Measurements from ENCODE around the gene NUDT3. TPM values are rescaled to one million over a fixed set of nuclear protein-coding genes. Genes with fewer than 3 reads are reported as not detected.
A peak's percentile ranks its signal among the peaks of the same experiment; 100 is the strongest.

Gene NUDT3
- total and polyA plus RNA-seq, 4 donors: 3.2 to 20.2 (median 9.5) TPM

DNA sequence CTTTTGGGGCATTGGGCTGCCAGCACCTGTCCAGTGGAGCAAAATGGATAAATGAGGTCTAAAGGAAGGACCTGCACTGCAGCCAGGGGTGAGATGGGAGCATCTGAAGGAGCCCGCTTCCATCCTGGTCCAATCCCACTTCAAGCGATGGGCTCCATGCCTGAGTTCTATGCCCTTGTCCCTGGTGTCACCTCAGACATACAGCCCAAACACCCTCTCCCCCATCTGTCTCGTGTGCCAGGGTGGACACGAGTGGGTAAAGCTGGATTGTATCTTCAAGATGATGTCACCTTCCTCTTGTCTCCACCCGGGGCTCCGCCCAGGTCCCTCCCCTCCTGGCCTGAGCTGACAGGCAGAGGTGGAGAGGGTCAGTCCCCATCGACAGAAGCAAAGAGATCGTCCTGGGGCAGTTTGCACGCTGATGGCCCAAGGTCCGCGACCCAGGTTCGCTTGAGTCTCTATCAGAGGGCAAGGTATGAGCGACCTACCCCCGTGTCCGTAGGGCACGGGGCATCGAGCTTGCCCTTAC is 144.2 kb downstream of the NUDT3 start:
- Histone ChIP-seq H3K27me3 (ENCODE audit: control insufficient read depth in 4 of 4, insufficient read depth in 4 of 4, low read length in 3 of 4) (no peaks in the 10 kb centered on the region), H3K27ac (ENCODE audit: low read depth in 1 of 2, low read length in 2 of 2) (peak overlapping the region; percentile 93 to 97), H3K36me3 (ENCODE audit: control insufficient read depth in 4 of 4, insufficient read depth in 3 of 4, low read depth in 1 of 4, low read length in 3 of 4) (no peaks in the 10 kb centered on the region), H3K9me3 (ENCODE audit: control insufficient read depth in 4 of 4, low read length in 3 of 4) (no peaks in the 10 kb centered on the region), H3K4me1 (ENCODE audit: control insufficient read depth in 4 of 4, insufficient read depth in 4 of 4, low read length in 3 of 4) (peaks cover 3 to 20% (median 7%) of the 10 kb centered on the region in 4 donors), H3K9ac (ENCODE audit: low read depth in 1 of 2, low read length in 2 of 2) (peak overlapping the region; percentile 64 to 74), H3K4me3 (ENCODE audit: low read depth in 1 of 3, low read length in 3 of 3) (peak overlapping the region; percentile 64 to 74 (median 64))
- TF ChIP-seq RAD21 (IDR thresholded peaks at IDR 0.05) (no peak), ZBTB33 (IDR thresholded peaks at IDR 0.05) (no peak), HNF4A (conservative IDR thresholded peaks at IDR 0.05) (peak; percentile 59 to 67), FOXA1 (IDR thresholded peaks at IDR 0.05) (peak; percentile 1)
- DNase-seq (ENCODE audit: low spot score): peak; percentile 65
- WGBS: 11% methylated on average over 17 of the region's 17 CpGs

DNA sequence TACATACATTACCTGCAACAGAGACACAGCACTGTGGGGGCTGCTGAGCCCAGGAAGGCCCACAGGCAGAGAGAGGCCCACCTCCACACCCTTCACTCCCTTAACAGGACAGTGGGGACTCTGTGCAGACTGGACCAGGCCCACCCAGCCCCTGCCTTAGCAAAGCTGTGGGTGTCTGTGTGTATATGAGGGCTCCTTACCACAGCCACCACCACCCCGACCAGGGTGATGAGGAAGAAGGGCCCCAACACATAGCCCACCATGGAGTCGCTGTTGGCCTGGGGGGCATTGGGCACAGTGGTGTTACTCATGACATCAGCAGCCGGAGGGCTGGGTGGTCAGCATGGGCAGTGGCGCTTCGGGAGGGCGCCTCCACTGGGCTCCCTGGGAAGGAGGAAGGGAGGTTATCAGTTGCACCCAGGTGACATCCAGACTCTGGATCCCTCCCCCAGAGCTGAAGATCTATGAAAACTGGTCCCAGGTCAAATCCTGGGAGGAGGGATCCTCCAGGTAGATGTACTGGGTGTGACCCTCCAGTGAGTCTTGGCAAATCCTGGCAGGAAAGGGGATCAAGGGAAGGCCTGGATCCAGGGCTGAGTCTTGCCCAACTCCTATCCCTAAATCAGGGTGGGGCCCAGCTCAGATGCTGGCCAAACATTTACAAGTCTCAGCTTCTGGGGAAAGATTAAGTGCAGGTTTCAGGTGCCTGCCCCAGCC is 144.8 kb downstream of the NUDT3 start:
- TF ChIP-seq RAD21 (IDR thresholded peaks at IDR 0.05) (no peak), ZBTB33 (IDR thresholded peaks at IDR 0.05) (no peak), NR2F2 (IDR thresholded peaks at IDR 0.05) (no peak), MAX (IDR thresholded peaks at IDR 0.05) (no peak), REST (IDR thresholded peaks at IDR 0.05) (no peak)
- Histone ChIP-seq H3K27me3 (ENCODE audit: control insufficient read depth in 4 of 4, insufficient read depth in 4 of 4, low read length in 3 of 4) (no peaks in the 10 kb centered on the region), H3K9ac (ENCODE audit: low read depth in 1 of 2, low read length in 2 of 2) (no peak overlapping the region), H3K27ac (ENCODE audit: low read depth in 1 of 2, low read length in 2 of 2) (peak overlapping the region; percentile 93 to 97), H3K9me3 (ENCODE audit: control insufficient read depth in 4 of 4, low read length in 3 of 4) (no peaks in the 10 kb centered on the region), H3K4me1 (ENCODE audit: control insufficient read depth in 4 of 4, insufficient read depth in 4 of 4, low read length in 3 of 4) (peaks cover 3 to 20% (median 7%) of the 10 kb centered on the region in 4 donors), H3K36me3 (ENCODE audit: control insufficient read depth in 4 of 4, insufficient read depth in 3 of 4, low read depth in 1 of 4, low read length in 3 of 4) (peaks cover 0 to 2% (median 0%) of the 10 kb centered on the region in 4 donors), H3K4me3 (ENCODE audit: low read depth in 1 of 3, low read length in 3 of 3) (no peak overlapping the region)
- 88% methylated on average over 6 of the region's 6 CpGs for WGBS
- DNase-seq (ENCODE audit: low spot score): peak; percentile 35
